GM18870 (cell line): ENCODE data around the gene HOXA3.

Experiments
- ATAC-seq: cut with Tn5 transposase; IDR thresholded peaks from one replicate; pipeline ENCODE4 v1.9.1; 2021; ENCODE audit warnings: moderate library complexity; ENCODE audit not compliant: unreplicated experiment

Gene HOXA3

GRCh38 chr7:27131390-27131819, 21.0 kb downstream of the HOXA3 start:
- ATAC-seq, result no peak

GRCh38 chr7:27130540-27131389, 21.6 kb downstream of the HOXA3 start, which contains the start of gene HOXA4:
Gene HOXA4, minus strand, starts transcription at chr7:27130757. Its CDS starts 24 bp downstream, at chr7:27130733.
- ATAC-seq, result no peak

GRCh38 chr7:27129729-27130539, 22.4 kb downstream of the HOXA3 start:
- no peak for ATAC-seq

GRCh38 chr7:27128776-27129728, 23.3 kb downstream of the HOXA3 start:
- ATAC-seq, result no peak

- no peak for ATAC-seq
Measured at GRCh38 chr7:27128034-27128433, 24.3 kb downstream of the HOXA3 start.

GRCh38 chr7:27126596-27127327, 25.6 kb downstream of the HOXA3 start:
- ATAC-seq, result no peak

- no peak for ATAC-seq
Measured at GRCh38 chr7:27125986-27126394, 26.4 kb downstream of the HOXA3 start.

- ATAC-seq, result no peak
Measured at GRCh38 chr7:27124902-27125689, 27.3 kb downstream of the HOXA3 start.

GRCh38 chr7:27124096-27124901, 28.1 kb downstream of the HOXA3 start:
- ATAC-seq, result no peak

- ATAC-seq, result no peak
Measured at GRCh38 chr7:27123477-27124053, 28.8 kb downstream of the HOXA3 start.

- ATAC-seq, result no peak
Measured at GRCh38 chr7:27123007-27123476, 29.3 kb downstream of the HOXA3 start.

GRCh38 chr7:27122077-27122910, 30.1 kb downstream of the HOXA3 start:
- ATAC-seq, result no peak

GRCh38 chr7:27121684-27122076, 30.7 kb downstream of the HOXA3 start:
- no peak for ATAC-seq

GRCh38 chr7:27119412-27119911, 32.9 kb downstream of the HOXA3 start:
- no peak for ATAC-seq

- no peak for ATAC-seq
Measured at GRCh38 chr7:27118580-27118979, 33.8 kb downstream of the HOXA3 start.

GRCh38 chr7:27117887-27118491, 34.4 kb downstream of the HOXA3 start:
- no peak for ATAC-seq
